ENCODE data around the gene RGS1.

GRCh38 chr1:192553741-192554140, 21.8 kb upstream of the RGS1 start:
- no peak for TF ChIP-seq CTCF (IDR thresholded peaks at IDR 0.05)
- no peak for TF ChIP-seq TAF1 (IDR thresholded peaks at IDR 0.05; ENCODE audit: borderline replicate concordance, low read depth, low read length)

Data from SK-N-SH (cell line).